H9 (cell line): ENCODE measurements around the gene SLC12A8. TPM values are rescaled to one million over a fixed set of nuclear protein-coding genes. Genes with fewer than 3 reads are reported as not detected.

ENCODE experiments used
- DNase-seq: peaks from one replicate; pipeline ENCODE4 v3.0.0-alpha.2; 2017
- H2AFZ ChIP-seq: one replicate; pipeline ENCODE4 v1.6.1; 2013; ENCODE audit warnings: mild to moderate bottlenecking, low read length, control low read depth, moderate library complexity
- H2AK5ac ChIP-seq: 2 replicates; pipeline ENCODE4 v1.6.1; 2013; ENCODE audit warnings: low read length, control low read depth, mixed read lengths; ENCODE audit not compliant: insufficient read length
- H2BK120ac ChIP-seq: one replicate; pipeline ENCODE4 v1.6.1; 2013; ENCODE audit warnings: low read depth, mild to moderate bottlenecking, low read length, control low read depth, inconsistent platforms; ENCODE audit not compliant: poor library complexity, severe bottlenecking
- H2BK12ac ChIP-seq: 2 replicates; pipeline ENCODE4 v1.6.1; 2013; ENCODE audit warnings: low read length, control low read depth, mixed read lengths, low read depth; ENCODE audit not compliant: insufficient read length
- H2BK15ac ChIP-seq: 2 replicates; pipeline ENCODE4 v1.6.1; 2013; ENCODE audit warnings: low read depth, low read length, control low read depth
- H2BK20ac ChIP-seq: one replicate; pipeline ENCODE4 v1.6.1; 2013; ENCODE audit warnings: low read depth, mild to moderate bottlenecking, low read length, control low read depth, inconsistent platforms; ENCODE audit not compliant: poor library complexity, severe bottlenecking
- H2BK5ac ChIP-seq: 2 replicates; pipeline ENCODE4 v1.6.1; 2013; ENCODE audit warnings: low read length, control low read depth, mixed read lengths; ENCODE audit not compliant: insufficient read length
- H3K14ac ChIP-seq: 2 replicates; pipeline ENCODE4 v1.6.1; 2013; ENCODE audit warnings: low read length, control low read depth; ENCODE audit not compliant: insufficient read depth
- H3K18ac ChIP-seq: 2 replicates; pipeline ENCODE4 v1.6.1; 2013; ENCODE audit warnings: low read depth, mild to moderate bottlenecking, mixed read lengths, low read length, control low read depth; ENCODE audit not compliant: insufficient read length
- H3K23ac ChIP-seq: 2 replicates; pipeline ENCODE4 v1.6.1; 2013; ENCODE audit warnings: low read length, control low read depth, mixed read lengths, low read depth; ENCODE audit not compliant: insufficient read length
- H3K23me2 ChIP-seq: 2 replicates; pipeline ENCODE4 v1.6.1; 2013; ENCODE audit warnings: low read depth, mild to moderate bottlenecking, mixed read lengths, low read length, control low read depth; ENCODE audit not compliant: insufficient read length, poor library complexity, severe bottlenecking
- H3K27ac ChIP-seq: 2 replicates; pipeline ENCODE4 v1.5.1; 2013; ENCODE audit warnings: low read length, control low read depth, mixed read lengths, low read depth; ENCODE audit not compliant: insufficient read length
- H3K27me3 ChIP-seq: 2 replicates; pipeline ENCODE4 v1.6.1; 2013; ENCODE audit warnings: low read length, control low read depth, inconsistent platforms; ENCODE audit not compliant: insufficient read depth
- H3K4ac ChIP-seq: 2 replicates; pipeline ENCODE4 v1.6.1; 2013; ENCODE audit warnings: low read depth, mild to moderate bottlenecking, control low read depth, inconsistent platforms, low read length, moderate library complexity
- H3K4me1 ChIP-seq: 2 replicates; pipeline ENCODE4 v1.6.1; 2013; ENCODE audit warnings: low read length, control low read depth, inconsistent platforms; ENCODE audit not compliant: insufficient read depth
- H3K4me2 ChIP-seq: 2 replicates; pipeline ENCODE4 v1.6.1; 2013; ENCODE audit warnings: low read length, control low read depth, mixed read lengths; ENCODE audit not compliant: insufficient read length, insufficient read depth
- H3K56ac ChIP-seq: 2 replicates; pipeline ENCODE4 v1.6.1; 2013; ENCODE audit warnings: low read depth, mild to moderate bottlenecking, mixed read lengths, low read length, control low read depth; ENCODE audit not compliant: insufficient read length
- H3K79me1 ChIP-seq: 2 replicates; pipeline ENCODE4 v1.6.1; 2013; ENCODE audit warnings: low read depth, mild to moderate bottlenecking, moderate library complexity, low read length, control low read depth, inconsistent platforms; ENCODE audit not compliant: insufficient read depth, poor library complexity, severe bottlenecking
- H3K79me2 ChIP-seq: 2 replicates; pipeline ENCODE4 v1.6.1; 2013; ENCODE audit warnings: low read length, control low read depth, inconsistent platforms; ENCODE audit not compliant: insufficient read depth
- H3K9ac ChIP-seq: 2 replicates; pipeline ENCODE4 v1.6.1; 2013; ENCODE audit warnings: low read length, control low read depth, mixed read lengths; ENCODE audit not compliant: insufficient read length; ENCODE audit errors: extremely low read depth
- H3K9me3 ChIP-seq: one replicate; pipeline ENCODE4 v1.6.1; 2013; ENCODE audit warnings: low read depth, low read length, inconsistent platforms; ENCODE audit not compliant: control insufficient read depth
- H3T11ph ChIP-seq: one replicate; pipeline ENCODE4 v1.6.1; 2013; ENCODE audit warnings: mild to moderate bottlenecking, low read length, control low read depth, inconsistent platforms
- H4K20me1 ChIP-seq: one replicate; pipeline ENCODE4 v1.6.1; 2013; ENCODE audit not compliant: control insufficient read depth, insufficient read length, insufficient read depth
- H4K5ac ChIP-seq: 2 replicates; pipeline ENCODE4 v1.6.1; 2013; ENCODE audit warnings: low read depth, mild to moderate bottlenecking, mixed read lengths, low read length, control low read depth; ENCODE audit not compliant: insufficient read length
- H4K8ac ChIP-seq: replicated peaks from 2 replicates; pipeline ENCODE4 v1.6.1; 2013; ENCODE audit warnings: low read length, control low read depth, mixed read lengths, low read depth; ENCODE audit not compliant: insufficient read length
- H4K91ac ChIP-seq: 2 replicates; pipeline ENCODE4 v1.6.1; 2013; ENCODE audit warnings: low read depth, mild to moderate bottlenecking, moderate library complexity, mixed read lengths, low read length, control low read depth; ENCODE audit not compliant: insufficient read length
- H3K27ac Mint-ChIP-seq, 3 experiments: 2 replicates in 2 of 3; 3 replicates in 1 of 3; pipeline ENCODE4 v1.8.0; 2020 to 2021; ENCODE audit warnings: mixed read lengths in 3 of 3, mild to moderate bottlenecking in 1 of 3, moderate library complexity in 1 of 3
- H3K27me3 Mint-ChIP-seq: 2 replicates; pipeline ENCODE4 v1.8.0; 2021; ENCODE audit warnings: low read depth, mild to moderate bottlenecking, moderate library complexity, mixed read lengths
- H3K36me3 Mint-ChIP-seq, 3 experiments: 2 replicates in 2 of 3; 3 replicates in 1 of 3; pipeline ENCODE4 v1.8.0; 2020 to 2021; ENCODE audit warnings: low read depth in 3 of 3, mixed read lengths in 3 of 3; ENCODE audit not compliant: insufficient read depth in 1 of 3
- H3K4me1 Mint-ChIP-seq, 2 experiments: 2 replicates each; pipeline ENCODE4 v1.8.0; 2020; ENCODE audit warnings: mixed read lengths in 2 of 2
- H3K4me3 Mint-ChIP-seq, 2 experiments: 2 replicates in 1 of 2; 3 replicates in 1 of 2; pipeline ENCODE4 v1.8.0; 2020 to 2021; ENCODE audit warnings: mild to moderate bottlenecking in 2 of 2, mixed read lengths in 2 of 2, moderate library complexity in 1 of 2
- H3K9me3 Mint-ChIP-seq, 2 experiments: 2 replicates in 1 of 2; 3 replicates in 1 of 2; pipeline ENCODE4 v1.8.0; 2020; ENCODE audit warnings: mild to moderate bottlenecking in 2 of 2, mixed read lengths in 2 of 2, moderate library complexity in 1 of 2
- CTCF ChIP-seq: fragments of 200-600 bp; sonication (generic); conservative IDR thresholded peaks from 3 replicates; pipeline ENCODE4 v1.8.0; 2021; ENCODE audit warnings: antibody characterized with exemption, mild to moderate bottlenecking
- WGBS: extraction: QIAGEN DNeasy Blood & Tissue Kit; methylation state at CpG from one replicate; pipeline ENCODE4 v1.1.7; 2013; ENCODE audit warnings: missing lambda C conversion rate, low lambda C conversion rate, mixed read lengths; ENCODE audit not compliant: insufficient read length; ENCODE audit errors: extremely low coverage; 5-methylcytosine and 5-hydroxymethylcytosine counted together
- total RNA-seq: library from RNA; stranded (reverse); gene quantifications from 2 replicates; pipeline ENCODE4 v1.2.1, GENCODE V29; 2021

Gene SLC12A8
- total RNA-seq, 1 experiment from 2014 or later = 8.2 TPM

- H2AFZ ChIP-seq = no peak overlapping the region
- H3K27me3 Mint-ChIP-seq = peaks cover 19% of the 10 kb centered on the region
- no peaks in the 10 kb centered on the region for H4K20me1 ChIP-seq
Measured at GRCh38 chr3:125137358-125138033, 75.1 kb downstream of the SLC12A8 start.

More at GRCh38 chr3:125137358-125138033, 75.1 kb downstream of the SLC12A8 start:
- H3K9ac ChIP-seq = no peak overlapping the region
- H3K4ac ChIP-seq = no peak overlapping the region
- no peaks in the 10 kb centered on the region for H3K4me1 ChIP-seq
- H2BK120ac ChIP-seq = no peak overlapping the region
- no peak overlapping the region for H4K5ac ChIP-seq
- H3K27ac Mint-ChIP-seq = no peak overlapping the region
- no peak overlapping the region for H3K18ac ChIP-seq
- H3K14ac ChIP-seq = no peak overlapping the region
- no peak overlapping the region for H3K27ac ChIP-seq
- H4K8ac ChIP-seq = no peak overlapping the region
- H2AK5ac ChIP-seq = no peak overlapping the region
- no peak overlapping the region for H3K4me3 Mint-ChIP-seq
- TF ChIP-seq CTCF = no peak
- H3K4me1 Mint-ChIP-seq = peaks cover 6 to 19% of the 10 kb centered on the region in 2 experiments
- no peak for DNase-seq
- H2BK15ac ChIP-seq = no peak overlapping the region
- H3K27me3 ChIP-seq = no peaks in the 10 kb centered on the region
- H3K9me3 Mint-ChIP-seq = no peaks in the 10 kb centered on the region
- peaks cover 0 to 7% (median 6%) of the 10 kb centered on the region in 3 experiments; a peak in 4 of 7 replicates for H3K36me3 Mint-ChIP-seq
- 100% methylated on average over 5 of the region's 17 CpGs for WGBS
- H3K23me2 ChIP-seq = peaks cover 3% of the 10 kb centered on the region
- no peak overlapping the region for H3K4me2 ChIP-seq
- no peak overlapping the region for H2BK5ac ChIP-seq
- no peak overlapping the region for H2BK20ac ChIP-seq
- no peak overlapping the region for H3K23ac ChIP-seq
- no peak overlapping the region for H3T11ph ChIP-seq
- H3K9me3 ChIP-seq = no peaks in the 10 kb centered on the region
- no peaks in the 10 kb centered on the region for H3K79me2 ChIP-seq
- no peaks in the 10 kb centered on the region for H3K79me1 ChIP-seq
- H4K91ac ChIP-seq = no peak overlapping the region
- H3K56ac ChIP-seq = no peak overlapping the region
- no peak overlapping the region for H2BK12ac ChIP-seq
